Spinal cord (tissue), 10 donors: ENCODE data around the gene CAVIN4. TPM values are rescaled to one million over a fixed set of nuclear protein-coding genes. Genes with fewer than 3 reads are reported as not detected.

Source experiments
- DNase-seq, 6 donors: peaks; one replicate each; pipeline versions ENCODE4 v3.0.0 to v3.0.0-alpha.2; 2013 to 2015; ENCODE audit warnings: low spot score in 6 of 6, low read depth in 4 of 6
- H3K27ac ChIP-seq: one replicate; pipeline ENCODE4 v1.5.1; 2013; ENCODE audit warnings: low read depth, low read length, control low read depth
- H3K27me3 ChIP-seq: one replicate; pipeline ENCODE4 v1.6.1; 2013; ENCODE audit warnings: low read length; ENCODE audit not compliant: control insufficient read depth, insufficient read depth
- H3K36me3 ChIP-seq: one replicate; pipeline ENCODE4 v1.6.1; 2013; ENCODE audit warnings: low read length; ENCODE audit not compliant: control insufficient read depth, insufficient read depth
- H3K4me1 ChIP-seq: one replicate; pipeline ENCODE4 v1.6.1; 2013; ENCODE audit warnings: low read length; ENCODE audit not compliant: control insufficient read depth, insufficient read depth
- H3K4me3 ChIP-seq: one replicate; pipeline ENCODE4 v1.5.1; 2013; ENCODE audit warnings: low read depth, low read length, control low read depth
- H3K9me3 ChIP-seq: one replicate; pipeline ENCODE4 v1.6.1; 2013; ENCODE audit warnings: low read length; ENCODE audit not compliant: control insufficient read depth, insufficient read depth
- WGBS: methylation state at CpG from one replicate; pipeline ENCODE4 v1.1.5; 2013; ENCODE audit warnings: missing lambda C conversion rate; ENCODE audit not compliant: insufficient coverage; 5-methylcytosine and 5-hydroxymethylcytosine counted together
- long read RNA-seq, 4 donors: transcript quantifications; one replicate each; lab custom pipeline, GENCODE V29; 2026
- polyA plus RNA-seq, 2 donors: library from polyadenylated mRNA; unstranded; fragments of 120-200 nt; gene quantifications; one replicate each; pipeline ENCODE4 v1.2.1, GENCODE V29; 2013; ENCODE audit not compliant: insufficient read length in 2 of 2
- total RNA-seq, 2 donors: library from RNA; depleted of rRNA in 1 of 2; stranded (reverse); fragments of 120-200 nt in 1 of 2; fragments of >200 nt in 1 of 2; gene quantifications; one replicate each; pipeline versions ENCODE4 v1.2.3 to v1.2.4, GENCODE V29; 2013 to 2014
- donor health status: healthy.

Gene CAVIN4, protein sequence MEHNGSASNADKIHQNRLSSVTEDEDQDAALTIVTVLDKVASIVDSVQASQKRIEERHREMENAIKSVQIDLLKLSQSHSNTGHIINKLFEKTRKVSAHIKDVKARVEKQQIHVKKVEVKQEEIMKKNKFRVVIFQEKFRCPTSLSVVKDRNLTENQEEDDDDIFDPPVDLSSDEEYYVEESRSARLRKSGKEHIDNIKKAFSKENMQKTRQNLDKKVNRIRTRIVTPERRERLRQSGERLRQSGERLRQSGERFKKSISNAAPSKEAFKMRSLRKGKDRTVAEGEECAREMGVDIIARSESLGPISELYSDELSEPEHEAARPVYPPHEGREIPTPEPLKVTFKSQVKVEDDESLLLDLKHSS
- 1 to 10 TPM; 2.9 to 3.1 TPM for total RNA-seq
- 1 to 10 TPM; 1.8 to 3.3 TPM for polyA plus RNA-seq
- long read RNA-seq, donor 1, partial matches to known transcripts = 0 of 1 reads
- long read RNA-seq, donor 1, other reads (novel, unspliced or antisense) = 0 of 1 reads
- long read RNA-seq, donor 2 = 0 reads
- long read RNA-seq, donor 3 = 0 reads
- long read RNA-seq, donor 4 = 0 reads

GRCh38 chr9:100577776-100578448 lies at the start of gene CAVIN4:
Gene CAVIN4 (plus strand): TSS chr9:100578079. CDS start chr9:100578144, 65 bp downstream.
- no peaks in the 10 kb centered on the region for H3K27me3 ChIP-seq
- 94% methylated on average over 7 of the region's 10 CpGs for WGBS
- no peaks in the 10 kb centered on the region for H3K9me3 ChIP-seq
- DNase-seq = no peak
- no peak within 1 kb of the TSS for H3K27ac ChIP-seq
- H3K4me3 ChIP-seq = no peak within 1 kb of the TSS
- H3K36me3 ChIP-seq = peaks cover 2% of the 10 kb centered on the region
- no peaks in the 10 kb centered on the region for H3K4me1 ChIP-seq

DNA sequence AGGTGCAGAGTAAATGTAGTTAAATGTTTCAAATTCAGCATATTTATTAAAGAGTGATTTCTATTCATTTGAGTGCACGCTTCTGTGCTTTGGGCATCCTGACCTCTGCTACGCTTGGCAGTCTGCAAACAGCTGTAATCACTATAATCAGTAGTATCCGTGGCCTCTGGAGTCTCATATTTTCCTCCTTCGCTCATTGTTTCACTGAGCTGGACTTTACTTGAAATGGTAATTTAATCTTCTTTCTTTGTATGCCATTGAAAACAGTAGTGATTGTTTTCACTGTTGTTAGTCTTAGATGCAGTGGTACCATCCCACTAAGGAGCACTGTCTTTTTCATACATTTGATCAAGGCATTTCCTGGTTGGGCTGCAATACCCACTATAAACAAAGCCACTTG lies 43.5 kb upstream of the CAVIN4 start:
- DNase-seq = peak in 2 of 6 donors; percentile 5 to 17
- Histone ChIP-seq H3K27me3 (no peaks in the 10 kb centered on the region), H3K36me3 (no peaks in the 10 kb centered on the region), H3K4me1 (no peaks in the 10 kb centered on the region), H3K27ac (no peak overlapping the region), H3K4me3 (no peak overlapping the region), H3K9me3 (no peaks in the 10 kb centered on the region)
- 80% methylated on average over 2 of the region's 4 CpGs for WGBS

- H3K36me3 ChIP-seq = peaks cover 6% of the 10 kb centered on the region
- 88% methylated on average over 6 of the region's 12 CpGs for WGBS
- no peak overlapping the region for H3K27ac ChIP-seq
- no peak for DNase-seq
- H3K4me3 ChIP-seq = no peak overlapping the region
- no peaks in the 10 kb centered on the region for H3K4me1 ChIP-seq
- H3K27me3 ChIP-seq = no peaks in the 10 kb centered on the region
- peaks cover 2% of the 10 kb centered on the region for H3K9me3 ChIP-seq
These were observed 37.6 kb upstream of the CAVIN4 start for GRCh38 chr9:100540327-100540726.

- Histone ChIP-seq H3K27ac (no peak overlapping the region), H3K4me1 (no peaks in the 10 kb centered on the region), H3K36me3 (no peaks in the 10 kb centered on the region), H3K9me3 (peaks cover 2% of the 10 kb centered on the region), H3K4me3 (no peak overlapping the region), H3K27me3 (no peaks in the 10 kb centered on the region)
- DNase-seq = no peak
- 86% methylated on average over 2 of the region's 5 CpGs for WGBS
These were observed 28.8 kb upstream of the CAVIN4 start for GRCh38 chr9:100549048-100549447.

GRCh38 chr9:100554935-100555401 lies 22.9 kb upstream of the CAVIN4 start:
- Histone ChIP-seq H3K4me3 (no peak overlapping the region), H3K27me3 (no peaks in the 10 kb centered on the region), H3K36me3 (peaks cover 4% of the 10 kb centered on the region), H3K9me3 (no peaks in the 10 kb centered on the region), H3K27ac (peak overlapping the region; percentile 38), H3K4me1 (no peaks in the 10 kb centered on the region)
- peak in 1 of 6 donors; percentile 45 for DNase-seq
- no CpG with 5 or more reads among the region's 2 CpGs for WGBS

- H3K4me3 ChIP-seq = no peak overlapping the region
- DNase-seq = no peak
- no peaks in the 10 kb centered on the region for H3K9me3 ChIP-seq
- H3K27me3 ChIP-seq = no peaks in the 10 kb centered on the region
- H3K27ac ChIP-seq = peak overlapping the region; percentile 38
- H3K4me1 ChIP-seq = no peaks in the 10 kb centered on the region
- WGBS = no CpG with 5 or more reads among the region's 1 CpG
- H3K36me3 ChIP-seq = peaks cover 4% of the 10 kb centered on the region
These were observed 22.4 kb upstream of the CAVIN4 start for GRCh38 chr9:100555471-100555870.

DNA sequence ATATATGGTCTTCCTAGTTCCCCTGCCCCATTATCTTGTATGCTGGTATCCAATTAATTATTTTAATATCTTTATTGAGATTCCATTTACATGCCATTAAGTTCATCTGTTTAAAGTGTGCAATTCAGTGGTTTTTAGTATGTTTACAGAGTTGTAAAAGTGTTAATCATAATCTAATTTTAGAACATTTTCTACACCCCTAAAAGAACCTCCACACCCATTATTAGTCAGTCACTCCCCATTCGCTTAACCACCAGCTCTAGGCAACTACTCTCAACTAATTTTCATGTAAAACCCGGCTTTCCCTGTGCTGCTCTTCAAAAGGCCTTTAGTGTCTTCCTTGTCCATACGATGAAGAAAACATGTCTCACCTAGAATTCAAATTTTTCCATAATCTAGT lies 20.8 kb upstream of the CAVIN4 start:
- H3K36me3 ChIP-seq = peaks cover 4% of the 10 kb centered on the region
- no peaks in the 10 kb centered on the region for H3K27me3 ChIP-seq
- no peaks in the 10 kb centered on the region for H3K4me1 ChIP-seq
- 92% methylated on average over 3 of the region's 3 CpGs for WGBS
- no peak overlapping the region for H3K27ac ChIP-seq
- DNase-seq = no peak
- H3K4me3 ChIP-seq = no peak overlapping the region
- no peaks in the 10 kb centered on the region for H3K9me3 ChIP-seq

GRCh38 chr9:100561256-100561655 lies 16.6 kb upstream of the CAVIN4 start:
- H3K27ac ChIP-seq = no peak overlapping the region
- H3K4me3 ChIP-seq = no peak overlapping the region
- H3K27me3 ChIP-seq = no peaks in the 10 kb centered on the region
- WGBS = 40% methylated on average over 1 of the region's 3 CpGs
- DNase-seq = no peak
- H3K9me3 ChIP-seq = no peaks in the 10 kb centered on the region
- no peaks in the 10 kb centered on the region for H3K4me1 ChIP-seq
- H3K36me3 ChIP-seq = no peaks in the 10 kb centered on the region

GRCh38 chr9:100567856-100568255 lies 10.0 kb upstream of the CAVIN4 start:
- 40% methylated on average over 1 of the region's 3 CpGs for WGBS
- H3K4me3 ChIP-seq = no peak overlapping the region
- DNase-seq = no peak
- H3K27me3 ChIP-seq = no peaks in the 10 kb centered on the region
- H3K27ac ChIP-seq = no peak overlapping the region
- H3K36me3 ChIP-seq = no peaks in the 10 kb centered on the region
- H3K9me3 ChIP-seq = no peaks in the 10 kb centered on the region
- no peaks in the 10 kb centered on the region for H3K4me1 ChIP-seq
